Endothelial cell of umbilical vein (primary cell): ENCODE measurements around the gene HIVEP3. TPM values are rescaled to one million over a fixed set of nuclear protein-coding genes. Genes with fewer than 3 reads are reported as not detected.

ENCODE experiments used
- BruUV-seq: library from RNA; stranded (reverse); fragments of 400-500 nt; replicated peaks from 2 replicates; lab custom pipeline; 2021; lab: Mats Ljungman, UMichigan
- CTCF ChIA-PET: fragments of 300-600, 350-600 bp; sonication (Branson Sonifier 250); formaldehyde crosslinking; loops from one replicate; lab custom pipeline; 2021; ENCODE audit warnings: antibody characterized with exemption, inconsistent platforms; lab: Charles Lee
- POLR2A ChIA-PET: fragments of 300-600, 350-600 bp; sonication (Branson Sonifier 250); formaldehyde crosslinking; loops from one replicate; lab custom pipeline; 2021; ENCODE audit warnings: antibody characterized with exemption, inconsistent platforms; lab: Charles Lee
- DNase-seq: peaks from one replicate; pipeline ENCODE4 v3.0.0-alpha.2; 2011; ENCODE audit warnings: low read depth, low spot score
- FAIRE-seq: peaks from 2 replicates; lab custom pipeline; 2011; peaks lifted over from hg19 to GRCh38; lab: Jason Lieb, UNC
- H2AFZ ChIP-seq: 2 replicates; pipeline ENCODE4 v1.6.0; 2012; ENCODE audit warnings: low read depth, low read length, control low read depth, inconsistent platforms
- H3K27ac ChIP-seq: 2 replicates; pipeline ENCODE4 v1.5.1; 2011; ENCODE audit warnings: low read depth, mild to moderate bottlenecking, control low read depth, low read length, moderate library complexity; ENCODE audit not compliant: insufficient read depth
- H3K27me3 ChIP-seq, 2 experiments: 2 replicates each; pipeline versions ENCODE4 v1.6.0 to v1.6.1; 2011; ENCODE audit warnings: low read length in 2 of 2, mixed read lengths in 1 of 2; ENCODE audit not compliant: control insufficient read depth in 2 of 2, insufficient read depth in 2 of 2
- H3K36me3 ChIP-seq, 2 experiments: 2 replicates in 1 of 2; 3 replicates in 1 of 2; pipeline ENCODE4 v1.5.1; 2011; ENCODE audit warnings: low read length in 2 of 2, mild to moderate bottlenecking in 1 of 2, moderate library complexity in 1 of 2; ENCODE audit not compliant: control insufficient read depth in 2 of 2, insufficient read depth in 2 of 2; ENCODE audit errors: extremely low read depth in 1 of 2
- H3K4me1 ChIP-seq: 3 replicates; pipeline ENCODE4 v1.5.1; 2011; ENCODE audit warnings: mild to moderate bottlenecking, low read length; ENCODE audit not compliant: control insufficient read depth, insufficient read depth; ENCODE audit errors: extremely low read depth
- H3K4me2 ChIP-seq: 2 replicates; pipeline ENCODE4 v1.6.1; 2011; ENCODE audit warnings: low read length, control low read depth, mixed read lengths; ENCODE audit not compliant: insufficient read depth
- H3K4me3 ChIP-seq, 3 experiments: fragments of 200-600 bp in 1 of 3; sonication (generic), shearing (Covaris generic) in 1 of 3; replicated peaks in 1 of 3; 2 replicates each; pipeline ENCODE4 v1.5.1; 2011 to 2016; ENCODE audit warnings: control low read depth in 3 of 3, low read length in 3 of 3, mild to moderate bottlenecking in 2 of 3, inconsistent platforms in 1 of 3, low read depth in 1 of 3, moderate library complexity in 1 of 3; ENCODE audit not compliant: insufficient read depth in 1 of 3
- H3K79me2 ChIP-seq: 2 replicates; pipeline ENCODE4 v1.6.0; 2012; ENCODE audit warnings: low read length, inconsistent platforms; ENCODE audit not compliant: control insufficient read depth, insufficient read depth
- H3K9ac ChIP-seq: replicated peaks from 2 replicates; pipeline ENCODE3; 2011; ENCODE audit warnings: low read length, control low read depth; ENCODE audit not compliant: insufficient read depth; ENCODE audit errors: extremely low read depth
- H3K9me1 ChIP-seq: replicated peaks from 3 replicates; pipeline ENCODE4 v1.6.0; 2011; ENCODE audit warnings: mild to moderate bottlenecking, low read length; ENCODE audit not compliant: control insufficient read depth, insufficient read depth; ENCODE audit errors: extremely low read depth
- H3K9me3 ChIP-seq: replicated peaks from 2 replicates; pipeline ENCODE4 v1.5.1; 2012; ENCODE audit warnings: low read length, inconsistent platforms; ENCODE audit not compliant: control insufficient read depth, insufficient read depth
- H4K20me1 ChIP-seq: replicated peaks from 2 replicates; pipeline ENCODE3; 2011; ENCODE audit warnings: mild to moderate bottlenecking, low read length; ENCODE audit not compliant: control insufficient read depth, insufficient read depth; ENCODE audit errors: extremely low read depth
- CTCF ChIP-seq, 2 donors: IDR thresholded peaks; 1 replicate in 1 of 2; 2 replicates in 1 of 2; pipeline ENCODE4 v1.5.1; 2011; ENCODE audit warnings: low read length in 2 of 2, mild to moderate bottlenecking in 2 of 2, moderate library complexity in 2 of 2, control low read depth in 1 of 2, inconsistent platforms in 1 of 2, low read depth in 1 of 2; ENCODE audit not compliant: insufficient read depth in 1 of 2; ENCODE audit errors: extremely low read depth in 1 of 2
- EZH2 ChIP-seq: IDR thresholded peaks from 2 replicates; pipeline ENCODE4 v1.6.1; 2012; ENCODE audit warnings: borderline replicate concordance, low read depth, mild to moderate bottlenecking, moderate library complexity, low read length, inconsistent platforms; ENCODE audit not compliant: severe bottlenecking
- FOS ChIP-seq: IDR thresholded peaks from 2 replicates; pipeline ENCODE4 v1.6.1; 2011; ENCODE audit warnings: mild to moderate bottlenecking, low read length, moderate library complexity, borderline replicate concordance; ENCODE audit not compliant: insufficient read depth
- GATA2 ChIP-seq: IDR thresholded peaks from 2 replicates; pipeline ENCODE4 v1.7.0; 2011; ENCODE audit warnings: low read depth, mild to moderate bottlenecking, moderate library complexity, mixed read lengths, low read length; ENCODE audit not compliant: insufficient read length, insufficient read depth
- JUN ChIP-seq: IDR thresholded peaks from 2 replicates; pipeline ENCODE4 v1.6.1; 2011; ENCODE audit warnings: borderline replicate concordance, low read depth; ENCODE audit not compliant: insufficient read length, insufficient read depth
- MAX ChIP-seq: IDR thresholded peaks from 2 replicates; pipeline ENCODE4 v1.6.1; 2011; ENCODE audit not compliant: insufficient read depth, insufficient read length
- MYC ChIP-seq: IDR thresholded peaks from one replicate; pipeline ENCODE4 v1.6.1; 2011; ENCODE audit warnings: mild to moderate bottlenecking, low read depth, low read length
- POLR2A ChIP-seq: IDR thresholded peaks from 2 replicates; pipeline ENCODE4 v1.6.1; 2012; ENCODE audit warnings: low read depth, mild to moderate bottlenecking, control low read depth, low read length
- POLR2AphosphoS5 ChIP-seq: IDR thresholded peaks from 2 replicates; pipeline ENCODE4 v1.6.1; 2012; ENCODE audit warnings: low read depth, mild to moderate bottlenecking, control low read depth, low read length, moderate library complexity; ENCODE audit not compliant: insufficient read depth
- dilution Hi-C: fragments of 300-500 bp; cut with MboI; formaldehyde crosslinking; loops from one replicate; pipeline ENCODE4 v1.15.0; 2019; ENCODE audit warnings: low sequenced_read_pairs; ENCODE audit not compliant: extremely low pct_ligation_motif_present
- intact Hi-C: fragments of 100-400 bp; cut with micrococcal nuclease; formaldehyde crosslinking; loops from one replicate; pipeline ENCODE4 v1.10.0; 2022
- polyA plus RNA-seq, 4 experiments: library from polyadenylated mRNA; depleted of rRNA in 3 of 4; stranded (reverse) in 3 of 4; unstranded in 1 of 4; fragments of >200 nt; gene quantifications; 2 replicates each; pipeline versions ENCODE4 v1.2.1 to v1.2.3, GENCODE V29; 2011 to 2012; ENCODE audit warnings: missing spikeins in 1 of 4
- total RNA-seq: library from RNA; stranded (reverse); gene quantifications from 2 replicates; pipeline ENCODE4 v1.2.3, GENCODE V29; 2021

The HIVEP3 gene
- total and polyA plus RNA-seq, 2 donors (not counting 3 experiments of a cell fraction or from before 2014, with no cell fraction given): 3.4 to 4.0 TPM

- Histone ChIP-seq H3K79me2 (no peaks in the 10 kb centered on the region), H4K20me1 (no peaks in the 10 kb centered on the region), H3K36me3 (no peaks in the 10 kb centered on the region), H3K27ac (no peak overlapping the region), H3K4me1 (peaks cover 7% of the 10 kb centered on the region), H3K27me3 (no peaks in the 10 kb centered on the region), H3K9me3 (no peaks in the 10 kb centered on the region), H3K4me3 (no peak overlapping the region), H3K9me1 (no peaks in the 10 kb centered on the region), H2AFZ (no peak overlapping the region), H3K9ac (no peak overlapping the region), H3K4me2 (no peak overlapping the region)
- CTCF ChIA-PET: interaction anchor here (0.6 to 1.8 kb wide), 2 partner anchors 11 to 13 kb away, joined by 3 to 8 read pairs; no protein-coding TSS in a partner anchor
- BruUV-seq: no TSS peak
- POLR2A ChIA-PET: no interaction called here
- intact Hi-C loops: no loop called here
- no peak for FAIRE-seq
- TF ChIP-seq EZH2 (no peak), POLR2A (no peak), JUN (no peak), POLR2AphosphoS5 (no peak), MYC (no peak), FOS (no peak), MAX (no peak), CTCF (IDR thresholded peaks at IDR 0.05; ENCODE audit: extremely low read depth in 1 of 2, insufficient read depth in 1 of 2, low read depth in 1 of 2, low read length in 2 of 2) (no peak), GATA2 (no peak)
- dilution Hi-C loops: no loop called here
- no peak for DNase-seq
These were observed 415.8 kb downstream of the HIVEP3 start for GRCh38 chr1:41502912-41503311.
